ENCODE measurements around the gene PRR33. TPM values are rescaled to one million over a fixed set of nuclear protein-coding genes. Genes with fewer than 3 reads are reported as not detected.

The PRR33 gene
- total and polyA plus RNA-seq, 2 donors (not counting 3 experiments of a cell fraction or from before 2014, with no cell fraction given): not detected

- ChIA-PET POLR2A (no interaction called here), CTCF (interaction anchor here (1.6 to 4.0 kb wide), 4 partner anchors 14 to 305 kb away, joined by 5 to 17 read pairs (median 15); no protein-coding TSS in a partner anchor)
- no peak overlapping the region for H3K27ac ChIP-seq (ENCODE audit: insufficient read depth, low read depth, low read length)
- TF ChIP-seq JUN (IDR thresholded peaks at IDR 0.05; ENCODE audit: borderline replicate concordance, insufficient read depth, insufficient read length, low read depth) (no peak), EZH2 (IDR thresholded peaks at IDR 0.05; ENCODE audit: borderline replicate concordance, low read depth, low read length, severe bottlenecking) (no peak), POLR2AphosphoS5 (IDR thresholded peaks at IDR 0.05; ENCODE audit: insufficient read depth, low read depth, low read length) (no peak), POLR2A (IDR thresholded peaks at IDR 0.05; ENCODE audit: low read depth, low read length) (no peak), MYC (IDR thresholded peaks at IDR 0.05; ENCODE audit: low read depth, low read length) (no peak), GATA2 (IDR thresholded peaks at IDR 0.05; ENCODE audit: insufficient read depth, insufficient read length, low read depth, low read length) (no peak), MAX (IDR thresholded peaks at IDR 0.05; ENCODE audit: insufficient read depth, insufficient read length) (no peak), FOS (IDR thresholded peaks at IDR 0.05; ENCODE audit: borderline replicate concordance, insufficient read depth, low read length) (no peak)
- TF ChIP-seq, protein P1, sequence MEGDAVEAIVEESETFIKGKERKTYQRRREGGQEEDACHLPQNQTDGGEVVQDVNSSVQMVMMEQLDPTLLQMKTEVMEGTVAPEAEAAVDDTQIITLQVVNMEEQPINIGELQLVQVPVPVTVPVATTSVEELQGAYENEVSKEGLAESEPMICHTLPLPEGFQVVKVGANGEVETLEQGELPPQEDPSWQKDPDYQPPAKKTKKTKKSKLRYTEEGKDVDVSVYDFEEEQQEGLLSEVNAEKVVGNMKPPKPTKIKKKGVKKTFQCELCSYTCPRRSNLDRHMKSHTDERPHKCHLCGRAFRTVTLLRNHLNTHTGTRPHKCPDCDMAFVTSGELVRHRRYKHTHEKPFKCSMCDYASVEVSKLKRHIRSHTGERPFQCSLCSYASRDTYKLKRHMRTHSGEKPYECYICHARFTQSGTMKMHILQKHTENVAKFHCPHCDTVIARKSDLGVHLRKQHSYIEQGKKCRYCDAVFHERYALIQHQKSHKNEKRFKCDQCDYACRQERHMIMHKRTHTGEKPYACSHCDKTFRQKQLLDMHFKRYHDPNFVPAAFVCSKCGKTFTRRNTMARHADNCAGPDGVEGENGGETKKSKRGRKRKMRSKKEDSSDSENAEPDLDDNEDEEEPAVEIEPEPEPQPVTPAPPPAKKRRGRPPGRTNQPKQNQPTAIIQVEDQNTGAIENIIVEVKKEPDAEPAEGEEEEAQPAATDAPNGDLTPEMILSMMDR (IDR thresholded peaks at IDR 0.05; ENCODE audit: extremely low read depth in 1 of 2, insufficient read depth in 1 of 2, low read depth in 1 of 2, low read length in 2 of 2): no peak
- no peaks in the 10 kb centered on the region for H3K4me1 ChIP-seq (ENCODE audit: control insufficient read depth, extremely low read depth, insufficient read depth, low read length)
- no peaks in the 10 kb centered on the region for H3K9me1 ChIP-seq (replicated peaks; ENCODE audit: control insufficient read depth, extremely low read depth, insufficient read depth, low read length)
- FAIRE-seq: no peak
- H3K9ac ChIP-seq (replicated peaks; ENCODE audit: extremely low read depth, insufficient read depth, low read length): no peak overlapping the region
- no peaks in the 10 kb centered on the region for H3K27me3 ChIP-seq (ENCODE audit: control insufficient read depth in 2 of 2, insufficient read depth in 2 of 2, low read length in 2 of 2)
- no peaks in the 10 kb centered on the region for H3K79me2 ChIP-seq (ENCODE audit: control insufficient read depth, insufficient read depth, low read length)
- no peak overlapping the region for H3K4me3 ChIP-seq (replicated peaks in 1 of 3; ENCODE audit: insufficient read depth in 1 of 3, low read depth in 1 of 3, low read length in 3 of 3)
- H4K20me1 ChIP-seq (replicated peaks; ENCODE audit: control insufficient read depth, extremely low read depth, insufficient read depth, low read length): no peaks in the 10 kb centered on the region
- DNase-seq (ENCODE audit: low read depth, low spot score): no peak
- no peak overlapping the region for H2AFZ ChIP-seq (ENCODE audit: low read depth, low read length)
- H3K9me3 ChIP-seq (replicated peaks; ENCODE audit: control insufficient read depth, insufficient read depth, low read length): no peaks in the 10 kb centered on the region
- no TSS peak for BruUV-seq (replicated peaks)
- H3K4me2 ChIP-seq (ENCODE audit: insufficient read depth, low read length): no peak overlapping the region
- H3K36me3 ChIP-seq (ENCODE audit: control insufficient read depth in 2 of 2, extremely low read depth in 1 of 2, insufficient read depth in 2 of 2, low read length in 2 of 2): no peaks in the 10 kb centered on the region
- dilution Hi-C loops (cut with MboI; ENCODE audit: extremely low pct_ligation_motif_present, low sequenced_read_pairs) (no loop called here), intact Hi-C loops (cut with micrococcal nuclease) (no loop called here)
Observed at GRCh38 chr11:1846453-1846932, 45.2 kb downstream of the PRR33 start.
